ENCODE data around the gene HAO2.
"Not testable (repeated sequence)": the region's sequence is repeated elsewhere in the genome, so short reads cannot be mapped to it uniquely, and the experiment has no call there.

The HAO2 gene

DNA sequence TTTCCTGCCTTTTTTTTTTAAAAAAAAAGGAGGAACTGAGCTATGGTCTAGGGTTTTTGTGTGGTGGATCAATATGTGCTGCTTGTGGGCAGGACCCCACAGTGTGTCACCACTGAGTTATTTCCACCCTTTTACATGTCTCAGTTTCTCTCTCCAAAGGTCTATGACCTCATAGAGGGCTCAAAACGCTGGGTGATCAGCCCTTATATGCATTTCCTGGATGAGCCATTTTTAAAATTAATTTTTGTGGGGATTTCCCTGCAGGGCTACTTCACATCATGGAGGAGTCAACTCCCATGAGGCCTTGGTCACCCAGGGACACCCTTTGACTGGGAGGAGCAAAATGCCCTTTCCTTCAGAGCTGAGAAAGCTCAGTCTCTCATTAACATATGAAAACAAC, 20.7 kb upstream of the HAO2 start:
- DNase-seq: no peak

DNA sequence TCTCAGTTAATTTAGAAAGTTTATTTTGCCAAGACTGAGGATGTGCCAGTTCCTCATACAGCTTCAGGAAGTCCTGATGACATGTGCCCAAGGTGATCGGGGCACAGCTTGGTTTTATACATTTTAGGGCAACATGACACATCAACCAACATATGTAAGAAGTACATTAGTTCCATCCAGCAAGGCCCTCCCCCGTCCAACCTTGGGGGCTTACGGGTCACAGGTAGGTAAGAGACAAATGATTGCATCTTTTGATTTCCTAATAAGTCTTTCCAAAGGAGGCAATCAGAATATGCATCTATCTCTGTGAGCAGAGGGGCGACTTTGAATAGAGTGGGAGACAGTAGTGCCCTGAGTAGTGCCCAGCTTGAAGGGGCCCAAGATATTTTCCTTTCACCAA, 19.6 kb upstream of the HAO2 start:
- DNase-seq: no peak

DNA sequence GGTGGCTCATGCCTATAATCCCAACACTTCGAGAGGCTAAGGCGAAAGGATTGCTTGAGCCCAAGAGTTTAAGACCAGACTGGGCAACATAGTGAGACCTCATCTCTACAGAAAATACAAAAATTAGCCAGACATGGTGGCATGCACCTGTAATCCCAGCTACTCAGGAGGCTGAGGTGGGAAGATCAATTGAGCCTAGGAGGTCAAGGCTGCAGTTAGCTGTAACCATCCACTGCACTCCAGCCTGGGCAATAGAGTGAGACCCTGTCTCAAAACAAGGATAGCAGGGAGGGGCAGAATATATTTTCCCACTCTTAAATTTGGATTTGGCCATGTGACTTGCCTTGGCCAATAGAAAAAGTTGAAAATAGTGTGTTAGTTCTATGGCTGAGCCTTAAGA, 17.7 kb upstream of the HAO2 start:
- DNase-seq: not testable (repeated sequence)

DNA sequence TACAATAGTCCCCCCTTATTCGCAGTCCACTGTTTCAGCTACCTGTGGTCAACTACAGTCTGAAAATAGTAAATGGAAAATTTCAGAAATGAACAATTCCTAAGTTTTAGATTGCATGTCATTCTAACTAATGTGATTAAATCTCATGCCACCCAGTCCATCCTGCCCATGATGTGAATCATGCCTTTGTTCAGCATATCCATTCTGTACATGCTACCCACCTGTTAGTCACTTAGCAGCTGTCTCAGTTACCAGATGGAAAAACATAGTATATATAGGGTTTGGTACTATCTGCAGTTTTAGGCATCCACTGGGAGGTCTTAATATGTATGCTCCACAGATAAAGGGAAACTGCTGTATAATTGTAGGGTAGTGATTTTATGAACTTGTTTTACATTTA, 16.6 kb upstream of the HAO2 start:
- DNase-seq: no peak

DNA sequence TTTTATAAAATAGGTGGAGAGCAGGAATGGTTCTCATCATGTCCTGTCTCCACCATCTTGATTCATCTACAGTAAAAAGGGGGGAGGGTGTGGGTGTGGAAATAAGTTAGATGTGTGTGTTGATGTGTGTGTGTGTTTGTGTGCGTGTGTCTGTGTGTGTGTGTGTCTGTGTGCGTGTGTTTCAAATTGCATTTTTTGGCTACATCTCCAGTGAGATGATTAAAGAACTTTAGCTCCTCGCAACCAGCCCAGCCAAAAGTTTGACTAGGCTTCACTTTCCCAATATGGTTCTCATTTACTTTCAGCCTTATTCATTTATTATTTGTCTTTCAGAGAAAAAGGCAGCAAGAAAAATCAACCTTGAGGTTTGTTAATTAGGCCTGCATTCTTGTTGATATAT, 14.7 kb upstream of the HAO2 start:
- DNase-seq: no peak

DNA sequence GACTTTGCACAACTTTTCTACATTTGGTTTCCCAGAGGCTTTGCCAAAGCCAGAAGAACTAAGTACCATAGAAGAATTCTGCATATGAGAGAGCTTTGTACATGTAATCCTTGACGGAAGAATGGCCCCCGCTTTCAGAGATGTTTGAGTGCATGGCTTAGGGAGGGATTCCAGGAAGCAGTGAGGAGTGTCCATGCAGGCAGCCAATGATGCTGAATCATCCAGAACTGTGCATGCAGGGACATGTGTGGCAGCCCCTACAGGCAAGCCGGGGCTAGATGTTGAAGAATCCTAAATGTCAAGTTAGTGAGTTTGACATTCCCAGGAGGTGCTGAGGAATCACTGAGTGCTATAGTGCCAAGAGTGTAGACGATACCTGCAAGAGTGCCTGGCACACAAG, 9.9 kb upstream of the HAO2 start:
- DNase-seq: no peak

DNA sequence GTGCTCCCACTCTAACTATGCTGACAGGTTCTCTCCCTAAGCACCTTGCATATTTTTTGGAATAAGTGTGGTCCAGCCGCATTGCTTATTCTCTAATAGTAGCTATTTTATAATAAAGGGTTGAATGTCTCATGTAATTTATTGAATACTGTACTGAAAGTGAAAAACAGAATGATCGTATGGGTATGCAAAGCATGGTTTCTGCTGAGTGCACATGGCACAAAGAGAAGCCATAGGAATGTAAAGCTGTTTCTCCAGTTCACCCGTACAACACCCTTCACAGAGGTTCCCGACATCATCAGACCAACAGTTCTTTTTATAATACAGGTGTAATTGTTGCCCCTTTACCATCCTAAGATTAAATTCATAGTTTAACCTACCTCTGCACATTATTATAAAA, 8.9 kb upstream of the HAO2 start:
- no peak for DNase-seq

DNA sequence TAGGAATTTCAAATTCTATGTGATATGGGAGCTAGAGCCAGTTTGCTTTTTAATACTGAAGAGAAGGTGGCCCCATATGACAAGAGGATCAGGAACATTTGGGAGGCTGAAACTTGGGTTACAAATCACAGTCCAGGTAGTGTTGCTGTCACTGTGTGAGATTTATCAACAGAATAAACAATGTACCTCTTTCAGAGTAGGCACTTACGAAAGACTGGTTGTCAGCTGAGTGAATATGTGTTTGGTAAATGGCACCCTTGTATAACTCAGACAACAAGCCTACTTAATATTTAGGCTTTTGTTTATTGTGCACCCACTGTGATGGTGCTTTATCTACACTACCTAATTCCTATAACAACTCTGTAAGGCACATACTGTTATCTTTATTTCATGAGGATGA, 7.4 kb upstream of the HAO2 start:
- DNase-seq: no peak

DNA sequence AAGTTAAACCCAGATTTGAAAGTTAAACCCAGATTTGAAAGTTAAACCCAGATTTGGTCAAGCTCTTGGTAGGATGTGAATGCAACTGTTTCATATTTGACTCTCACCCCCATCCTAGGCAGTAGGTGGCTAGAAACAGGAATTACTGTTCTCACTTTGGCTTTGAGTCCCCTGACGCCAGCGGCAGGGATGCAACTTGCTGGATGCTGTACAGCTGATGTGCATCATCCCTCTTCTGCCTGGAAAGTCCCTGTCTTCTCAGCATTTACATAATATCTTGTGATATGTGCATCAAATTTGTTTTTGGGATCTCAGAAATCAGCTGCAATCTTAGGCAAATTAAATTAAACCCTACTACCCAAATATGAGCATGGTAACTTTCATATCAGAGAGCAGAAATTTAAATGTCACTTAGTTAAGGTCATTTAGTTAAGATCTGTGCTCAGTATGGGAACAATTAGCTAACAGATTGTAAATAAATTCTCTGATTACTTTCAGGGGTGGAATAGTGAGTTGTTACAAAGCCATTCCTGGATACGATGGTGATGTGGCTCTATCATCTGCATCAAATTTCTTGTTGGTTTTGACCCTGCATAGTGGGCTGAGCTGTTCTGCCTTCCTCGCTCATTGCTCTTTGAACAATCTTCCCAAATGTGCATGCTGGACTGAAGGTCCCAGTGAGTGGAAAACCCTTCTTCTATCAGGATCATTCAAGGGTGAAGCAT, 6.8 kb upstream of the HAO2 start:
- no peak for DNase-seq

DNA sequence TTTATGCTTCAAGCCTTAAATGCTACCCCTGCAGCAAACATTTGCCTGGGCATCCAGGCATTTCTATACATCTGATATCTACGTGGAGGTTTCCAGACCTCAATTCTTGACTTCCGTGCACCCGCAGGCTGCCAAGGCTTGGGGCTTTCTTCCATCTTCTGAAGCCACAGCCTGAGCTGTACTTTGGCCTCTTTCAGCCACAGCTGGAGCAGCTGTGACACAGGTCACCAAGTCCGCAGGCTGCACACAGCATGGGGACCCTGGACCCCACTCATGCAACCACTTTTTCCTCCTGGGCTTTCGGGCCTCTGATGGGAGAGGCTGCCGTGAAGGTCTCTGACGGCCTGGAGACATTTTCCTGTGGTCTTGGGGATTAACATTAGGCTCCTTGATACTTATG, 5.4 kb upstream of the HAO2 start:
- no peak for DNase-seq

DNA sequence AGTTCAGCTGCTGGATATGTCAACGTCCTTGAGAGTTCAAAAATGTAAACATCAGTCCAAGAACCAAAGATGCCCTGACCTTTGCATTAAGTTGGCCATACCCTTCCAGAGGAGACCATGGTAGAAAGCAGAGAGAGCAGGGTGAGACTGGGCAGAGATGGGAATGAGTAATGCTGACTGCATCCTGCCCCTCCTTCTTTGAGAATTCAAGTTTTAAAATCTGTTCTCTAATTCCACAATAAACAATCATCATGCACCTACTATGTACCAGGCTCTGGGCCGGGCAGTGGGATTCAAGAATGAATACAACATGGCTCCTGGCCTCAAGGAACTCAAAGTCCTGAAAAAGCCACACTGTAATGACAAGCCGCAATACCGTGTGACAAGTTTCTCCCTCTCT, 3.9 kb upstream of the HAO2 start:
- no peak for DNase-seq

DNA sequence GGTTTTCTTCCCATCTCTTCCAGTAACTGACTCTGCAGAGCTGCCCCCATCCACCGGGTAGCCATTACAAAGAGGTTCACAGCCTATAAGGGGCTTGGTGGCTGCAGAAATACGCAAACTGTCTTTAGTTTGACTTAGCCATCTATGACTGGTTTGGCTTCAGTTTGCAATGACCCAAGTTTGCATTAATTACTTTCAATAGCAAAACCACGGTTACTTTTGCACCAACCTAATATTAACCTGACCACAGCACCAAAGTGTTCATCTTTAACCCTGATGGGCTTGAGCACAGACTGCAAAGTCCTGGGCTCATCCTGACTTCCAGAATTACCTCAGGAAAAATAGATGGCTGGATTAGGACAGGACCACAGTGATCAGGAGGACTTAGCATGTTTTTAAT, 2.2 kb upstream of the HAO2 start:
- DNase-seq: no peak

DNA sequence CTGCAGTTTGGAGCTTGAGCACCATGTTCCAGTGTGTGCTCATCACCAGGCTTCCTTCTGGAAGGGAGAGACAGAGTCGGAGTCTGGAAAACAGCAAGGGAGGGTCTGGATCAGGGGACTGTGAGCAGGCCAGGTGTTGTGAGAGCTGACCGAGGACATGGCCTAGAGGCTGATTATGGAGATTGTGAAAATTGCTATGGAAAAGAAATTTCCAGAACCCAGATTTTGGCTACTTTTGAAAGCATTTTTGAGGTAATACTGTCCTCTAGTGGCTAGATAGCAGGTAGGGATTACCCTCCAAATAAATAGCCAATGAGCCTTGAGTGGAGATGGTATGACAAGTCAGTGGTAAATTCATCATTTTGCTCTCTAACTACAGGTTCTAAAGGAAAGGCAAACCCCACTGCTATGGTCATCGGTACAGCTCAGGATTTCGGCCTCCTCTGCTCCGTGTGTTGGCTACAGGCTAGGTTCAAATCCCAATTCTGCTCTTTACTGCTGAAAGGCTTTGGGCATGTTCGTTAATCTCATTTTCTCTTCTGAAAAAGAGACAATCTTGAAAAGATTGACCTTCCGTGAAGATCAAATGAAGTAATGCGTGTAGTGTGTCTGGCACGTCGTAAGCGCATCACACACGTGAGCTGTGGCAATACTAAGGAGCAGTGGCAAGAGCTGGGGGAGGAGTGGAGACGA, 1.0 kb upstream of the HAO2 start:
- DNase-seq: no peak

DNA sequence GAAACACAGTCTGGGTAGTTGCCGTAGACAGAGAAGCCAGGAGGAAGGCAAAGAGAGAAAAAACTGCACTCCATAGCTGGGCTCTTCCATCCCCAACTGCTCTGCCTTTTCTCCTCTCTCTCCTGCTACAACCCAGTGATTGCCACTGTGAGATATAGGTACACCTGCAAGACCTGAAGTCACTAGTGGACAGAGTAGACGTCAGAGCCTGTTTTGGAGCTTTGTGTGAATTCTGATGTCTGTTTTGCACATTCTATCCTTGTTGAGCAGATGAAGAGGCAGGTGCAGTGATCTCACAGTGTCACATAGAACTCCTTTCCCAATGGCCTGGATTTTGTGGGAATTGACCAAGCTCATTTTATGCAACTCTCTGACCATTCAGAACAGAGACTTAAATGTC, 2.2 kb downstream of the HAO2 start:
- no peak for DNase-seq

DNA sequence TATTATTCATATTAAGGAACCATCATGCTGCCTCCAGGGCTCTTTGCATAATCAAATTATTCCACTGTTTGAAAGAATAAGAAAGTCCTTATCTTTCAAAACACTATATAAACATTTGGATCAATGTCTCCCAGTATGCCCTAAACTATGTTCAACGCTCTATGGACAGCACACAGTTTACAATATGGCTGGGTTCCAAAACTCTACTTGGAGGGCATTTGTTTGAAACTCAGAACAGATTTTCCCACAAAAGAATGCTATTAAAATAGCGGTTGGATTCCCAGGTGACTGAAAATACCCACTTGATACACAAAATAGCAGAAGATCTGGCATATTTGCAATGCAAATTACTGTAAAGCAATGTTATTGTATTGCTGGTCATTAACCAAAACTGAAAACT, 3.2 kb downstream of the HAO2 start:
- DNase-seq: no peak

DNA sequence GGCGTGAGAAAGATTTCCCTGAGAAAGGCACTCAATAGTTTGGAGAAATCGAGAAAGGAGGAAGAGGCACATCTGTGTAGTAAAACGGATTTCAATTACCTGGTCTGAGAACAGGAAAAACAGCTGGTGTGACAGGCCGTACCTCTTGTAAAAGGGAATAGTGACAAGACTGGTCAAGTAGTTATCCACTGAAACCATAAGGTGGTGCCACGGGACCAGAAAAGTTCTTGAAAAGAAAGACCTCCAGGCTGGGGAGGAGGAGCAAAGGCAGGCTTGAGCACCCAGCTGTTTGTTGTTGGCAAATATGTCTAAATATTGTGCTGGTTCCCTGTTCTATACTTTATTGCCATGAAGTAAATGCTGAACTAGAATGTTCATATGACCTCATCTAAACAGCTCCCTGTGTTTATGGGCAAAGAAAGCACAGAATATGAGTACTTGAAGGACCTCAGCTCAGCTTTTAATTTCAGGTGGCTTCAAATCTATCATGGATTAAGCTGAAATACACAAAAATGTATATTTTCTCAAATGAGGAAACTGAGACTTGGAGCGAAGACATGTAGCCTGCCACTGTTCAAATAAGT, 4.0 kb downstream of the HAO2 start:
- DNase-seq: no peak

DNA sequence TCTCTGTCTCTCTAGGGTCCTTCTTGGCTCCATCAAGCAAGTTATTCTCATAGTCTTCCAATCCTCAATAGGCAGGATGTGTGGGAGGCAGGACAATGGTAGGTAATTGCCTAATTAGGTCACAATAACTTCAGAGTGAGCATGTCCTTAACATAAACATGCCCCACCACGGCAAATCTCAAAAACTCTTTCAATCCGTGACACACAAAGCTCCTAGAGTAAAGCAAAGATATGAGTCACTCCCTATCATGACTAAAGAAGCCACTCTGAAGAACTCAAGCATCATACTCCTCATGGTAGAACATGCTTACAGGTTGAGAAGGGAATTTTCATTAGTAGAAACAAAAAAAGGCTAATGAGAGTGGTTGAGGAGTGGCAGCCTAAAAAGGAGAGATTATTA, 4.9 kb downstream of the HAO2 start:
- no peak for DNase-seq

DNA sequence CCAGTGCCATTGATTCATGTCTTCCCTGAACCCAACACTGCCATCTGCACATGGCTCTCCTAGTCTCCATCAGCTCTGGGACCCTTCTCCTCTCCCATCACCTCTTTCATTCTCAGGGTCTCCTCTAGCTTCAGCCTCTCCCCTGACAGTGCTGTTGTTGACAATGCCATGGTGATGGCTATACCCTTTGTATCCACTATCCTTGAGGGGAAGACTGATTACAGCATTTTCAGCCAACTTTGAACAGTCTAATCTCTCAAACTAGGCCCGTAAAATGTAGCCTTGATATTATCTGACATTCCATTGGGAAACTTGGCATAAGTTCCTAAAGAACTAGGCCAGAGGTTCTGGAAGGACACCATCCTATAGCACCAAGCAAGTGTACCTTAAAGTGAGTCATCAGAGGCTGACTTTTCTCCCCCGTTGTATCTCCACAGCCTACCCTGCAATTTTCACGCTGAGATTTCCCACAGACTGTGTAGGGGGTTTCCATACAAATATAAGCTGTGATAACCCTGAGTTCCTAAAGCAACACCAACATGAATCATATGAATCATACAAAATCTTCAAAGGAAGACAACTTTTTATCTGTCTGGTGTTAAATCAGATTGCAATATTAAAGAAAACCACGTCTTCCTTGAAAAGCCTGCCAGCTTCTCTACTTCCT, 5.8 kb downstream of the HAO2 start:
- no peak for DNase-seq

DNA sequence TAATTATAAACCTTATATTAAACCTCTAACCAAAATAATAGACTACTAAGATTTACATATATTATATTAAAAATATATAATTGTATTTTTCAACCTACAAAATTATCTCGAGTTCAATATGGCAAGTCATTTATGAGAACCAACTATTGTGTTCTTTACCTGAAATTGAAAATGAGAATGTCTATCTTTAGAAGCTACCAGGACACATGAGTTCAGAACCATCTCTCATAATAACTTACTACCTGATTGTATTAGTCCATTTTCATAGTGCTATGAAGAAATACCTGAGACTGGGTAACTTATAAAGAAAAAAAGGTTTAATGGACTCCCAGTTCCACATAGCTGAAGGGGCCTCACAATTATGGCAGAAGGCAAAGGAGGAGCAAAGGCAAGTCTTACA, 6.8 kb downstream of the HAO2 start:
- DNase-seq: no peak

DNA sequence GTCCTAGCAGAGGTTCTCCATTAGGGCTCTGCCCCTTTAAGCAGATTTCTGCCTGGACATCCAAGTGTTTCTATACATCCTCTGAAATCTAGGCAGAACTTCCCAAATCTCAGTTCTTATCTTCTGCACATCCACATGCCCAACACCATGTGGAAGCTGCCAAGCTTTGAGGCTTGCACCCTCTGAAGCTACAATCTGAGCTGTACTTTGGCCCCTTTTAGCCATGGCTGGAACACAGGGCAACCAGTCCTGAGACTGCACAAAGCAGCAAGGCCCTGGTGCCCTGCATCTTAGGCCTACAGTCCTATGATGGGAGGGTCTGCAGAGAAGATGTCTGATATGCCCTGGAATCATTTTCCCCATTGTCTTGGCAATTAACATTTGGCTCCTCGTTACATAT, 8.0 kb downstream of the HAO2 start:
- DNase-seq: no peak

DNA sequence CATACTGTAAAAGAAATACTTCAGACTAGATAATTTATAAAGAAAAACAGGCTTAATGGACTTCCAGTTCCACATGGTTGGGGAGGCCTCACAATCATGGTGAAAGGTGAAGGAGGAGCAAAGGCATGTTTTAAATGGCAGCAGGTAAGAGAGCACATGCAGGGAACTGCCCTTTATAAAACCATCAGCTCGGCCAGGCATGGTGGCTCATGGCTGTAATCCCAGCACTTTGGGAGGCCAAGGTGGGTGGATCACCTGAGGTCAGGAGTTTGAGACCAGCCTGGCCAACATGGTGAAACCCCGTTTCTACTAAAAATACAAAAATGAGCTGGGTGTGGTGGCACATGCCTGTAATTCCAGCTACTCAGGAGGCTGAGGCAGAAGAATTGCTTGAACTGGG, 9.0 kb downstream of the HAO2 start:
- not testable (repeated sequence) for DNase-seq

DNA sequence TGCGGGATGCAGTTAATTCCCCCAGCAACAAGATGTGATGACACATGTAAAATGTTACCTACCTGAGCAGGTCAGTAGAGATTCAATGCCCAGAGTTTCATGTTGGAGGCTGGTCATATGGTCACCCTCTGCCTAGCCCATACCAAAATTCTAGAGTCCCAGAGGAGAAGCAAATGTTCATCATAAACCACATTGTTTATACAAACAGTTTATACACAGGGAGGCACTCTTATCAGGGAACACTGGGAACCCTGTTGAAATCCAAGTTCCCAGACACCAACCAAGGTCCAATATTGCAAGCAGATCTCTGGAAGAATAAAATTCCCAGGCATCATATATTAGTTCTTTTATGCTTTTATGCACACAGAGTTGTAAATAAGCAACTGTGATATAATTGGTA, 10.5 kb downstream of the HAO2 start:
- DNase-seq: no peak

DNA sequence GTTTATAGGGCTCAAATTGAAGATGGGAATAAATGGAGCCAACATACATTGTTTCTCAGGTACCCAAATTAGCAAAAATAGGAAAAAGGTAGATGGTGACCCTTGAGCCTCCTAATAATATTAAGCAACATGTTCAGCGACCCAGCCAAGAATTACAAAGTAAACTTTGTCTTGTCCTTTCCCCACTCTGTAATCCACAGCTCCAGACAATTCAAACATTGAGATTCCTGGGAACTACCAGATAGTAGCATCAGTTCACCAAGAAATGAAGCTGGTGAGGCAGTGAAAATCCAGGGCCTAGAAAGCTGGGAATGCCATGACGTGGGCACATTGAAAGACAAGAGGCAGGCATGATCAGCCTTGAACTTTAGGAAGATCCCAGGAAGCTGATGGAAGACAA, 11.7 kb downstream of the HAO2 start:
- DNase-seq: no peak

DNA sequence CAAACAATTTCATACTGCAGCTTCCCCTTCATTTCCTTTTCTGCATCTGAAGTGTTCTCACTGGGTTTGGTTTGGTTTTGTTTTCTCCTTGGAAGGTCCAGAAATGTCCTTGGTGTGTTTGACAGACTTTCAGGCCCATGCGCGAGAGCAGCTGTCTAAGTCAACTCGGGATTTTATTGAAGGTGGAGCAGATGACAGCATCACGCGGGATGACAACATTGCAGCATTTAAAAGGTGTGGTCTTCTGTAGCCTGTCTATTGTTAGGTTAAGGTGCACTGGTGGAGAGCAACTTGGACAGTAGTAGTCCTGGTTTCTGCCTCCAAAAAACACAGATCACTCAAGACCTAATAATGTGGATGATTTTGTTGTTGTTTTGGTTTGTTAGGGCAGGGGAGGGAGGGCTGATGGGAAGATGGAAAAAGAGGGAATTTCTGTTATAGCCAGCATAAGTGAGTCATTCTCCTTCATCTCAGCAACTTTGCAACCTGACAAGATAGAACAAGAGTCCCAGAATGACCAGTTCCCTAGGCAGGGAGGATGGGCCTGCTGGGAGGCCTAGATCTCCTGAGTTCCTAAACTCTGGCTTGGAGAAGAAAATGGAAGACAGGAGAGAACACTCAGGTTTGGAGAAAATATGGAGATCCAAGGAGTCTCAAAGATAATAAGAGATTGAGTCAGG, 12.5 kb downstream of the HAO2 start:
- no peak for DNase-seq

Data from NCI-H187 (cell line).